GM18520 (cell line): ENCODE data around the gene FAF1.

ENCODE experiments used
- ATAC-seq: cut with Tn5 transposase; IDR thresholded peaks from one replicate; pipeline ENCODE4 v1.9.1; 2021; ENCODE audit not compliant: unreplicated experiment

FAF1 gene

DNA sequence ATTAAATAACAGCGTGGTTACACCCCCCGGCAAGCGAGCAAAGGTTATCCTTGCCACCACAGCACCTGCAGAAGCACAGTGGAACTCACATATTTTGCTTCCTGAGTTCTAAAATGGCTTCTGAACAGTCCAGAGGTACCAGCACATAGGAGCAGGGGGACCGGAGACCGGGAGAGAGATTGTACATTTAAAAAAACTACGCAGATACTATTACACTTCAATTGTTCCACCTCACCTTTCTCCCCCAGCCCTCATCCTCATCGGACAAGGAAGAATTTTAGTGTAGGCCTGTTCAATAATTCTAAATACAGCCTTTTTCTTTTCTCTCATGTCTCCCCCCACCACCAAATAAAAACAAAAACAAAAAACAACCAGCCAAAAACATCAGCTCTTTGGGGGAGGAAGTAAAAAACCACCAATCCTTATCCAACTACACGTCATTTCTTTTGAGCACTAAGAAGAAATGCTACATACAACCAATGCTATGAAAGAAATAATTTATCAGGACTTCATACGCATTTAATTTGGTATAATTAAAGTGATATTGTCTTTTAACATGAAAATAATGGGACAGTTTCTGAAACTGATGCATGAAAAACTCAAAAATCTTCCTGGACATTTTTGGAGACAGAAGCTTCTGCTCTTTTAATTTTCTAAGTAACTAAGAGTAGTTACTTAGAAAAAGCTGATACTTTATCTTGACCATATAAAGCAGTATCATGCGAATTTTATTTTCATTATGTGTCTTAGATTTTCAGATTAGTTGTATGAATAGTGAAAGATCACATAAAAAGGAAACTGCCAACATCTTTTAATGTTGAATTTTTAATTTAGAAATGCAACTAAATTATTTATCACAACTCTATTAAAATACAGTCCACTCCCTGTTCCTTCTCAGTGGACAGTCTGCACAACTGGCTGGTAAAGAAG, 19.1 kb upstream of the FAF1 start:
- ATAC-seq, result no peak

DNA sequence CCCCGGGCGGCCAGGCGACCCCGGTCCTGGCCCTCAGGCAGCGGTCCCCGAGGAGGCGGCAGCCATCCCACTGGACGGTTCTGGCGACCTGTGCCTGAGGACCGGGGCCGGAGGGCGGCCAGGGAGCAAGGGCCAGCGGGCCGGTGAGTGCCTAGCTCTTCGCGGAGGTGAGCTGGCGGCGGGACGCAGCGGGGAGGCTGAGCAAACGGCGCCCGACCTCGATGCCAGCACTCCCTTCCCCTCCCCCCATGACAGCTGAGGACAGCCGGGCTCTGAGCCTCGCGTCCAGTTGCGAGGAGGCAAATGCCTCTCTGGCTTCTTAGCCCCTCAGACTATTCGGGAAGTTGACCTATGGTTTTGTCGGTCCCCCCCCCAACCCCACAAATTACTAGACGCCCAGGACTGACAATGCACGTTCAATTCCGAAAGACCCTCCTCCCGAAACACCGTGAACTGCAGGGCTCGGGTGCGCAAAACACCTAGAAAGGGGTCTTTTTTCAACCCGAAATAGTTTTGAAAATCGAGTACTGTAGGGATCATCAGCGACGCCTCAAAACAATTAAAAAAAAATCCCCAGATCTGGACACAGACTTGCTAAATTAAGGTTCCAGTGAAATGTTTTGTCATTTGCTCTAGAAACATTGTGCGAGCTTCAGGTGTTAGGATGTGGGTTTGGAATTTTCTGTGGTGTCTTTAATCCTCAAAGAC, 18.2 kb upstream of the FAF1 start:
- ATAC-seq, result peak; percentile 27

DNA sequence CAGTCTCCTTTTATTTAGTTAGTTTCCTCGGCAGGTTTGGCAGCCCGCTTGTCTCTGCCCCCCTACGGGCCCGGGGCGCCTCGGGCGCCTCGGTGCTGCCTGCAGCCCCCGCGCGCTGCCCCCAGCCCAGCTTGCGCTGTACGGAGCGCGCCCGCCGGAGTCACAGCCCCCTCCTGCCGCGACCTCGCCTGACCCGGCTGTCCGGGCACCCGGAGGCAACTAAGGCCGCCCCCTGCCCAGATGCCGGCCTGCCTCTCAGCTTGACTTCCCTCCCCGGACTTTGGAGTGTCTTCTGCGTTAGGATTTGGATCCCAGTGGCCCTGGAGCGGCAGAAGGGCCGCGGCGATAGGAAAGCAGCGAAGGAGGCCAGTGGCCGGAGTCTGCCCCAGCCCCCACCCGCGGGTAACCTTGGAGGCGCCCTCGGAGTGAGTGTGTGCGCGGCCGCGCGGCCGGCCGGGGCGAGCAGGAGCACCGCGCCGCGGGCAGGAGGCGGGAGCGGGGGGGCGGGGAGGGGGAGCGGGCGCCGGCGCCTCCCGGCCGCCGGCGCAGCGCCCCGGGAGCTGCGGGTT, 17.6 kb upstream of the FAF1 start:
- ATAC-seq, result peak; percentile 41

DNA sequence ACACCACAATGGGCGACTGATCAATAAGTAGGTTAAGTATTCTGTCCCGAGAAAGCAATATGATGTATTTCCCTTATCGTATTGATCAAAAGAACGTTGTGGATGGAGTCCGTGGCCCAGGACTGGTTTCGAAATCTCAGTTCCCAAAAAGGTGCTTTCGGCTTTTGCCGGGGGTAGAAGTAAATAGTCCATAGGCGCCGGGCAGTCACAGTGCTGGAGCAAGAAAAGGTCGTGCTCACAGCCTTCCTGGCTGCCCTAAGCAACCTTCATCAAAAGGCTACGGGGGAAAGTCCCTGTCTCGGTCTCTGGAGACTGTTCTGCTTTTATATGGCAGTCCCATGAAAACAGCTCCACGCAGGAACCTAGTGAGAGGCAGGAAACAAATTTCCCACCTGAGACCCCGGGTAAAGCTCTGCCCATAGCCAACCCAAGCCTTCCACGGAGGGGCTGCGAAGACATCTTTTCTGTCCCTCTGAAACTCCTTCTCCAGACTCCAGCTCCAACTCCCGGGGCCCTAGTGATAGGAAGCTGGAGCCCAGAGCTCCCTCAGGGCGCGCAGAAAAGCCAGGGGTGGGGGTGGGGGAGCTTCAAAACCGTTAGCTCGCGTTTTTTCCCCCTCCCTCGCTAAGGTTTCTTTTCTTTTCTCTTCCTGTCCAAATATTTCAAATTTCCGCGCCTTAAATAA, 17.0 kb upstream of the FAF1 start:
- ATAC-seq, result peak; percentile 35

DNA sequence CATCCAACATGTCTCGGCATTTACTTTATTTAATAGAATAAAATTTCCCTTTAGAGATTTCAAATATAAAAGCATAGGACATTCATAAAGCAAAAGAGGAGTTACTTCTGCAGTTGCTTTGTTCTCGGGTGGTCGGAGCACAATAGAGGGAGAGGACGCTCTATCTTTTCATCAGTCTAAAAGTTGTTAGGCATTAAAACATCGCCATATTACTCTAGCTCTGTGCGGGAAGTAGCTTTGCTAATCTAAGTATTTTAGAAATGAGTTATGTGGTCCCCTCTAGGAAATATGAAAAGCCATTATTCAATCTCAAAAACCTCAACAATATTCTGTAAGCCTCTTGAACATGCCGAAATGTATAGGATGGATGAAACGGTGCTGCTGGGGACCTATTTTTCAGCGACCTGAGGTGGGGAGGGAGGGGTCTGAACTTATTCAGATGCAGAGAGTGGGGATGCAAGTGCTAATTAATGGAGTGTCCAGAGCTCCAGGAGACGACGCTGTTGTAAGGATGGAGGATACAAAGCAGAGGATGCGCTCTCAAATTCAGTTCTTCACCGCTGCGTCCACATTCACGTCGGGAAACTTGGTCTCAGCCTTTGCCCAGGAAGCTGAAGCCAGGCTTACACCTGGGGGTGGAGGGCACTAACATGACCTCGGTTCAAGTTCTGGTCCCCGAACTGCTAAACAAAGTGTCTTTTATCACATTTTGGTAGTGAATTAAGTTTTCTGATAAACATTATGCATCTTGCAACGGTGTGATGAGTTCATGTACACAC, 16.2 kb upstream of the FAF1 start:
- peak; percentile 2 for ATAC-seq

DNA sequence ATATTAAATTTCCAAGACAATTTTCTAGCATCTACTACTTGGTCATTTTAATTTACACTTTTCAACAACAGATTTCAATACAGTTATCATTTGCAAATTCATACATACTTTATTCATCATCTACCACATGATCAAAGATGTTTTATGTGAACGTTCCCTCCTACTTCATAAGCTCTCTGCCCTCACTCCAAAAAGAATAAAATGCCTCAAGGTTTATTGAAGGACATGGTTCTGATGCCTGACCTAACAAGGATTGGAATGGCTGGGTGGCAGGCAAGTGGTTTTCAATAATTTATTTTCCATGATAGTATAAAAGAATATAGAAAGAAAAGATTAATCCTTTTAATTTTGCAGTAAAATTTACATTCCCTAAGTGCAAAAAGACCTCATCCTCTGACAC, 15.4 kb upstream of the FAF1 start:
- ATAC-seq, result no peak

DNA sequence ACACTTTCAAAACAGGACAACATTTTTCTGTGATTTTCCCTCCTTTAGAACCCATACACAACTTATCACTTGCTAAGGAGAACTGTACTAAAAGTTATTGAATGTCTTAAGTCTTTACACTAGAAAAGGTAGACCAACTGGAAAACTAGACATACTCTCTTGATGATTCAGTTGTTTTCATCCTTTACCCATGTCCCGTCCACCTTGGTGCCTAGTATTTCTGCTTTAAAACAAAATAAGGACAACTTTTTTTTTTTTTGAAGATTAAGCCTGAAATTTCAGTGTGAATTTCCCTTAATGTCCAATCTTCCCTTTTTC, 14.5 kb upstream of the FAF1 start:
- no peak for ATAC-seq

DNA sequence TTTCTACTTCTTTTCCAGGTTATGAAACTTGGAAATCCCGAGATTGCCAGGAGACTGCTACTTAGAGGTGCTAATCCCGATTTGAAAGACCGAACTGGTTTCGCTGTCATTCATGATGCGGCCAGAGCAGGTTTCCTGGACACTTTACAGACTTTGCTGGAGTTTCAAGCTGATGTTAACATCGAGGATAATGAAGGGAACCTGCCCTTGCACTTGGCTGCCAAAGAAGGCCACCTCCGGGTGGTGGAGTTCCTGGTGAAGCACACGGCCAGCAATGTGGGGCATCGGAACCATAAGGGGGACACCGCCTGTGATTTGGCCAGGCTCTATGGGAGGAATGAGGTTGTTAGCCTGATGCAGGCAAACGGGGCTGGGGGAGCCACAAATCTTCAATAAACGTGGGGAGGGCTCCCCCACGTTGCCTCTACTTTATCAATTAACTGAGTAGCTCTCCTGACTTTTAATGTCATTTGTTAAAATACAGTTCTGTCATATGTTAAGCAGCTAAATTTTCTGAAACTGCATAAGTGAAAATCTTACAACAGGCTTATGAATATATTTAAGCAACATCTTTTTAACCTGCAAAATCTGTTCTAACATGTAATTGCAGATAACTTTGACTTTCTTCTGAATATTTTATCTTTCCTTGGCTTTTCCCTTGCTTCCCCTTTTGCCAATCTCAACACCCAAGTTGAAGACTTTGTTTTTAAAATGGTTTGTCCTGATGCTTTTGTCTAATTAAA, 14.0 kb upstream of the FAF1 start:
- no peak for ATAC-seq

DNA sequence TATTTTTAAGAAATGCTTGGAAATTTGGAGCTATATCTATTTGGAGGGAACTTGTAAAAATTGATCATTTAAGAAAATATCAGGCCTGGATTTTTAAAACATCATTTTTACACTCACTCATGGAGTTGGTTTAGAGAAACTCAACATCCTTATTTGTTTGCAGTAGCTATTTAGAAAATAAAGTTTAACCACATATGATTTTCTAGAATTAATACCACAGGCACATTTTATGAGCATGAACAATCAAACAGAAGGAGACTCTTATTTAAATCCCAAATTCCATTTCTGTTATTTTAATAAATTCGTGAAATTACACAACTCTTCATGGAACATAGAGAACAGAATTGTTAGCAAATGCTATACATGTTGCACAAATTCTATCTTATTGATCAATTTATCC, 13.2 kb upstream of the FAF1 start:
- ATAC-seq, result no peak

DNA sequence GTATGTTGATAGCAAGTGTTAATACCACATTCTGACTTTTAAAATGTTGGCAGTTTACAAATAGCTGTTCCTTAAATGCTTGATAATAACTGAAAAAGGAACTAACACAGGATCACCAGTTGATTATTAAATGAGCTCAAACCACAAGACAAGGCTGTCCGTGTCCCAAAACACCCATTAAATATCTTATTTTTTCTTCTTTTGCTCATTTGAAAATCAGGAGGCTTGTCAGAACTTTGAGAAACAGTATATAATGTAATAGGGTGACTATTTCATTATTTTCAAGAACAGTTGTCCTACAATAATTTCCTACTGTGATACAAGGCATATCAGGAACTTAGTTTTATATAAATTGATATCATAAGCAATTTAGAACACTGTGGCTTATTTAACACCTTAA, 12.7 kb upstream of the FAF1 start:
- ATAC-seq, result no peak

DNA sequence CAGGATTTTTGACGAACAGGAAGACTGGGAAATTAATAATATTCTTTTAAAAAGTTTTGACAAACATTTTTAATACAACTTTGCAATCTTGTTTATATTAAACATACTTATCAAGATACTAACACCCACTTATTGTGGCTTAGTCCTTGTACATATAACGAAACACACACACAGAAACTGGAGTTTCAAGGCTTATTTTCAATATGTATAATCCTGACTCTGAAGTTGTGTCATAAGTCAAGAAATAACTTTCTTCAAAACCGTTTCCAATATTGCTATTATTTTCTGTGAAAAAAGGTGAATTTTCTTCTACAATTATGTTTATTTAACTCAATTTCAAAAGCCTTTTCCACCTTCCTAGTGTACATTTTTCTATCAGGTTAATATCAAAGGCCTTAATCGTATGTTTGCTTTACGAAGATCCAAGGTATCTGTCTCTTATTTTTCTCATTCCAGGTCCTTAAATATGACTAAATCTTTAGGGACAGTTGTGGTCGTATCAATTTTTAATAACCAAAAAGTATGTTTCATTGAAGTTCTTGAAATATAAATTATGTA, 11.8 kb upstream of the FAF1 start:
- no peak for ATAC-seq

DNA sequence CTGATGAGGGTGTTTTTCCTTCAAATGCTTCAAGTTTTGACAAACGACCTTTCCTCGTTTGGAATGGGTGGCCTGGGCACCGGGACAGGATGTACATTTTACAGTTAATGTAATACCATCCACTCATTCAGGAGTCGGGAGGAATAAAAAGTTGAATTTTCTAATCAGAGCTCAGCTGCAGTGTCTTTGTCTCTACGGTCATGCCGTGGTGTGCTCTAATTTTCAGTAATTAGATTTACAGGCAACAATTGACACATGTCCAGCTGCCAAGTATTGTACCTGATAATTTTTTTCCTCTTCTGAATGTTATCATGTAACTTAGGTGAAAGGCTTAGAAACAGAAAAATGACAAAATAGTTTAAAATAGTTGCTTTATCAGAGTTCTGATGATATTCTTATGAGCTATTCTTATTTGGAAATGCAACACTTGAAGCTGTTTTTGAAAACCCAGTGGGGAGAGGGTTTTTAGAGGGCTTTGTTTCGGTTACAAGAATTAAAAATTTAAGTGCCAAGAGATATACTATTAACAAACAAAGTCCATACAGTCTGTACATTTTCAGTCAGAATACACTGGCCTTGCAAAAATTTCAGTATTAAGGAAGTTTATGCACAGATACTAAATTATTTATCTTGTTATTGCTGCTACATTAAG, 11.0 kb upstream of the FAF1 start:
- no peak for ATAC-seq

DNA sequence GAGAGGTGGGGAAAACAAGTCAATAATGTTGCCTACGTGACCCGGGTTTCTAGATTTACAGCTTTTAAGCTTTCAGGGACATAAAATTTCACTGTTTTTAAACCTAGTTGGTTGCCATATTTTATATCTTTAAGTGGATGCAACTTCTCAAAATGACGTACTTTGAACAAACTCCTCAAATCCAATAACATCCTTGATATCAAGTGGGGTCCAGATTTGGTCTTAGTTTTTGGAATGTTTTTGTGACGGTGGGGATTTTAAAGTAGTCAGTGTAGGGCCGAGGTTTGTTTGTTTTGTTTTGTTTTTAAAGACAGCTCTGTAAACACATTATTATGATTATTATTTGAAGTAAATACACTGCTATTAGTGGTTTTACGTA, 10.4 kb upstream of the FAF1 start:
- no peak for ATAC-seq

DNA sequence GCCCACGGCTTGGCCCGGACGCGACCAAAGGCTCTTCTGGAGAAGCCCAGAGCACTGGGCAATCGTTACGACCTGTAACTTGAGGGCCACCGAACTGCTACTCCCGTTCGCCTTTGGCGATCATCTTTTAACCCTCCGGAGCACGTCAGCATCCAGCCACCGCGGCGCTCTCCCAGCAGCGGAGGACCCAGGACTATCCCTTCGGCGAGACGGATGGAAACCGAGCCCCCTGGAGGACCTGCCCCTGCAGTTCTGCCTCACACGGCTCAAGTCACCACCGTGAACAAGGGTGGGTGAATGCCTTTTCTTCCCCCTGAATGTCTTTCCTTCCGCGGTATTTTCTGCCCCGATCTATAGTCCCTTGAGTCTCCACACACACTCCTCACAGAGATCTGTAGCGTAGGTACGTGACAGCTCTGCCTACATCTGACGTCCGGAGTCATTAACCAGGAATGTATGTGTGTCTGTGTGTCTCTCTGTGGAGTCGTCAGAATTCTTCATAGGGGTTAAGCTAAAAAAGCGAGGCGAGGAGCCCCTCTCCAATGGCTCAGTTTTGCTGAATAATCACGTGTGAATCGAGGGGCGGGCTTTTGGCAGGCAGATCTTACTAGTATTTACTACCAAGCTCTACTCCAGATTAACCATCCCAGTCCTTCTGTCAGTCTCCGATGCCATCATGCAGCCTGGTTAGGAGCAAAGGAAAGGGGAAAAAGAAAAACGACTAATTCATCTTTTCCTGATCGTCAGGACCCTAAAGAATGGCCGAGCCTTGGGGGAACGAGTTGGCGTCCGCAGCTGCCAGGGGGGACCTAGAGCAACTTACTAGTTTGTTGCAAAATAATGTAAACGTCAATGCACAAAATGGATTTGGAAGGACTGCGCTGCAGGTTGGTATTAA, 9.8 kb upstream of the FAF1 start, which contains the start of gene CDKN2C:
Gene CDKN2C, plus strand, starts transcription at position 635 of the 898 bp plus-strand sequence. Its CDS starts 124 bp downstream, at position 759.
- peak; percentile 18 for ATAC-seq

DNA sequence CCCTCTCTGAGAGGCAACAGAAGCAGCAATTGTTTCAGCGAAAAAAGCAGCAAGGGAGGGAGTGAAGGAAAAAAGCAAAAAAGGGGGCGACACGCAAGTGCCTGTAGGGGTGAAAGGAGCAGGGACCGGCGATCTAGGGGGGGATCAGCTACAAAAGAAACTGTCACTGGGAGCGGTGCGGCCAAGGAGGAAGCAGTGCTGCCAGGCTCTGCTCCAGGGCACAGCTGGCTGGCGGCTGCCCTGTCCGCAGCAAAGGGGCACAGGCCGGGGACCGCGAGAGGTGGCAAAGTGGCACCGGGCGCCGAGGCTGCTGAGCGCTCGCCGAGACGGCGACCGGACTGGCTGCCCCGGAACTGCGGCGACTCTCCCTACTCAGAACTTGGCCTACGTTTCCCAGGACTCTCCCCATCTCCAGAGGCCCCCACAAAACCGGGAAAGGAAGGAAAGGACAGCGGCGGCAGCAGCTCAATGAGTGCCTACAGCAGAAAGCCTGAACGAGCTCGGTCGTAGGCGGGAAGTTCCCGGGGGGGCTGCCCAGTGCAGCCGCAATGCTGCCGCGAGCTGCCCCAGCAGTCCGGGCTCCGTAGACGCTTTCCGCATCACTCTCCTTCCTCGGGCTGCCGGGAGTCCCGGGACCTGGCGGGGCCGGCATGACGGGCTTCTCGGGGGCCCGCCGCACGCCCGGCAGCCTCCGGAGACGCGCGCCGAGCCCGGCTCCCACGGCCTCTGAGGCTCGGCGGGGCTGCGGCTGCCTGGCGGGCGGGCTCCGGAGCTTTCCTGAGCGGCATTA, 8.9 kb upstream of the FAF1 start:
- peak; percentile 13 for ATAC-seq

DNA sequence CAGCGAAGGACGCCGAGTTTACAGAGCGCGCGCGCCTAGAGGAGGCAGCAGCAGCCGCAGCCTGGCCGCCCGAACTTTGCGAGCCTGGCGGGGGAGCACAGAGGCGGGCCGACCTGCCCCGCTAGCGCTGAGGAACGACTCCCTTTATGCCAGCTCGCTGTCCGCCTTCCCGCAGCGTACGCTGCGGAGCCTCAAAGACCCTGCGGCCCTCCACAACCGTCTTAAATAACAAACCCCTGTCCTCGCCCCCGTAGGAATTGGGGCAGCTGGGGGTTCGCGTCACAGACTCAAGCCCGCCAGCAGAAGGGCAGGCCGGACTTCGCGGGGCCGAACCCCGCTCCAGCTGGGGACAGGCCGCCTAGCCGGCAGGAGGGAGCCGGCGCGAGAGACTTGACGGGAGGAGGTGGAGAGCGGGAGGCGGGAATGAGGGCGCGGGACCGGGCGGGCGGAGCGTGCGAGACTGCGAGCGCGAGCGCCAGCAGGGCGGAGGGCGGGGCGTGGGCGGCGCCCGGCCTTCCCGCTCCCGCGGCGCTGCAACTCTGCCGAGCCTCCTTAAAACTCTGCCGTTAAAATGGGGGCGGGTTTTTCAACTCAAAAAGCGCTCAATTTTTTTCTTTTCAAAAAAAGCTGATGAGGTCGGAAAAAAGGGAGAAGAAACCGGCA, 8.2 kb upstream of the FAF1 start:
- ATAC-seq, result peak; percentile 38
